ENCODE data around the gene TMEM231. TPM values are rescaled to one million over a fixed set of nuclear protein-coding genes. Genes with fewer than 3 reads are reported as not detected.

Gene TMEM231, protein sequence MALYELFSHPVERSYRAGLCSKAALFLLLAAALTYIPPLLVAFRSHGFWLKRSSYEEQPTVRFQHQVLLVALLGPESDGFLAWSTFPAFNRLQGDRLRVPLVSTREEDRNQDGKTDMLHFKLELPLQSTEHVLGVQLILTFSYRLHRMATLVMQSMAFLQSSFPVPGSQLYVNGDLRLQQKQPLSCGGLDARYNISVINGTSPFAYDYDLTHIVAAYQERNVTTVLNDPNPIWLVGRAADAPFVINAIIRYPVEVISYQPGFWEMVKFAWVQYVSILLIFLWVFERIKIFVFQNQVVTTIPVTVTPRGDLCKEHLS
- polyA plus RNA-seq (2013, experiment 1 of 2; ENCODE audit: insufficient read length) = 9.6 TPM
- polyA plus RNA-seq (2013, experiment 2 of 2; ENCODE audit: insufficient read length) = 10.0 TPM

DNA sequence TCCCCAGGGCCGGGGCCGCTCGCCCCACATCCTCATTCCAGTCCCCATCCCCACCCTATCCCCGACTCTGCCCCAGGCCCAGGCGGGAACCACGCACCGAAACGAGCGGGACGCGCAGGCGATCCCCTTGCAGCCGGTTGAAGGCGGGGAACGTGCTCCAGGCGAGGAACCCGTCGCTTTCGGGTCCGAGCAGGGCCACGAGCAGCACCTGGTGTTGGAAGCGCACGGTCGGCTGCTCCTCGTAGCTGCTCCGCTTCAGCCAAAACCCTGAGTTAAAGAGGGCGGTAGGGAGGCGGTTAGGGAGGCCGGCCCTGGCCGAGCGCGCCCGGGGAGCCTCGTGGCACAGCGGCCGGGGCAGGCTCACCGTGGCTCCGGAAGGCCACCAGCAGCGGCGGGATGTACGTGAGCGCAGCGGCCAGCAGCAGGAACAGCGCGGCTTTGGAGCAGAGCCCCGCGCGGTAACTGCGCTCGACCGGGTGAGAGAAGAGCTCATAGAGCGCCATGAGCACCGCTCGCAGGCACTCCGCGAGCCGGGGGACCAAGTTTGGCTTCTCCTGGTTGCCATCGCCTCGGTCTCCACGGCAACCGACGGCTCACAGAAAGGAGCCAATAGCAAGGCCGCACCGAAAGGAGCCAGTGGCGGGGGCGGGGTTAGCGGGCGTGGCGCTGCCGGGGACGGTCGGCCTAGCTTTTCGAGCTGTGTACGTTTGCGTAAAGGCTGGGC lies at the start of gene TMEM231:
TSS of gene TMEM231 (minus strand) at position 546 of the 724 bp plus-strand sequence. CDS start at position 503, 43 bp downstream.
- peak; percentile 93 for DNase-seq

DNA sequence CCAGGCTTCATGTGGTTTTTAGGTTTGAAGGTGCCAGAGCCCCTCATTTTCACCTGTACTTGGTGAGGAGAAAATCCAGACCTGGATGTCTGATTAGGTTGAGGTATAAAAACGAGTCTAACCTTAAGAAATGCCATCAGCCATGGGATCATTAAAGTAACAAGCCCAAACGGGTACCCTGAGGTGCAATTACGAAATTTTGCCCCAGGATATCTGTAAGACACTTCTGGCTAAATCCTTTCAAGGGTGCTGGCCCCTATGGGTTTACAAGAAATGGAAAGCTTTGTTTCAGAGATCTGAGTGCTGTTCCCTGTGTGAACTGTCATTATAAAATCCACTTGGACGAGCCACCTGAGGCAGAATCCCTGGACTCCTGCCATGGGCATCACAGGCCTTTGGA lies 47.2 kb upstream of the TMEM231 start:
- DNase-seq = no peak

DNA sequence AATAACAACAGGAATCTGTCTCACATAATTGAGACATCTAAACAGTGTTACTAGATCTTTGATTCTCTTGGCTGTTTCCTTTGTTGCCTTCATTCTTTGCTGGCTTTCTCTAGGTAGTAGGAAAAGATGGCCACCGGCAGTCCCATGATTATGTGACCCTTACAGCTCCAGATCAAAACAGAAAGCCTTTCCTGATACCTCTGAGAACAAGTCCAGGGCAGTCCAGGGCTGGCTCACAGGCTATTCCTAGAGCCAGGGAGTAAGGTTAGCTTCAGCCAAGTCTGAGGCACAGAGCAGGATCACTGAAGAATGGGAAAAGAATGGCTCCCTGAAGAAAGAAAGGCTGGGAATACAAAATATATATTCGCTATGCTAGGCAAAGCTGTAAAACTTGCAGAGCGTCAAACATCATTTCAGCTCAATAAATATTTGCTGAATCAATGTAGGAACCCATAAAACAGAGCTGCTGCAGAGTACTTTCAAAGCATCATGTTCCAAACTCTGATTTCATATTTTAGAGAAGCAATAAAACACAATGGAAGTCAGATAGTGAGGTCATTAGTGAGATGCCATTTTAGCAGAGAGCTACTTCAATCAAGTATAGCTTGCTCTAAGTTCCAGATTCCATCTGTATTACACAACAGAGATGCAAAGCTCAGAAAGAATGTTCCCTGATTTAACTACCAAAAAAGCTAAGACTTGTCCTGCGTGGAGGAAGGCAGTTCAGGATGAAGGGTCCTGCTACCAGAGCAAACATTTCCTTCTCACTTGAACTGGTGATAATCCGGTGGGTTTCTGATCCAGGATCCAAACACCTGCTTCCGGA lies 43.6 kb upstream of the TMEM231 start:
- DNase-seq = no peak

DNA sequence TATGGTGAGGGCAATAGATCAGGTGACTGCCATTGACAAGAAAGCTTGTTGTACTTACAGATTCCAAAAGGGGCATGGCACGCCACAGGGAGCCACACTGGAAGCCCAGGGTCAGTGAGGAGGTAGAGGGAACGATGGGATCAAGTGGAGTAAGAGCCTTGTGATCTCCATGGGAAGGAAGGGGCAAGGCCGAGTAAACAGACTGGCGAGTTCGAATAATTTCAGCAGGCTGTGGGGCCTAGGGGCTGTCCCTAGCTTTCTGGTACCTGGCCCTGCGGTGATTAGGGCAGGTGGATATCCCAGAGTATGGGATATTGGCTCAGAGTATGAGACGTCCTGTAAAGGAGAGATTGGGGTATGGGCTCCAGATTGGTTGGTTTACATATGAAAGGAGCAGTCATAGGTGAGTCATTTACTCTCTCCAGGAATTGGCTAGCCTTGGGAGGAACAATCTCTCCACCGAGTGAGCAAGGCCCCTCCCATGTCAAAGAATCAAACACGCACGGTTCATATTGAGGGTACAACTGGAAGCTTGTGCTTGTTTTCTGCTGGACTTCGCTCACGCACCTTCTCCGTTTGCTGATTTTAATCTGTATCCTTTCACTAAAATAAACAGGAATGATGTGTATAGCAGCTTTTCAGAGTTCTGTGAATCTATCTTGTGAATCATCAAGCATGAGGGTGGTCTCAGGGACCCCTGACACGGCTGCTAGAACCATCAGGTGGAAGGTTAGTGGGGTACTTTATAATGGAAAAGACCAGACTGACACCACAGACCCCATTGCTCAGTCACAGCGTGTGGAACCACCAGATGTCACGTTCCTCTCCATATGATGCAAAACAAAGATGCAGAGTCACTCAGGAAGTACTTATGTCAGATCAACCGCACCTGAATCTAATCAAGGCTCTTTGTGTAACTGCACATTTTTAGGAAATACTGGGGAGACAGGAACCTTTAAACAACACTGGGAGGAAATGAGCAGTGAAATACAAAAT lies 38.1 kb upstream of the TMEM231 start:
- DNase-seq = peak; percentile 80

DNA sequence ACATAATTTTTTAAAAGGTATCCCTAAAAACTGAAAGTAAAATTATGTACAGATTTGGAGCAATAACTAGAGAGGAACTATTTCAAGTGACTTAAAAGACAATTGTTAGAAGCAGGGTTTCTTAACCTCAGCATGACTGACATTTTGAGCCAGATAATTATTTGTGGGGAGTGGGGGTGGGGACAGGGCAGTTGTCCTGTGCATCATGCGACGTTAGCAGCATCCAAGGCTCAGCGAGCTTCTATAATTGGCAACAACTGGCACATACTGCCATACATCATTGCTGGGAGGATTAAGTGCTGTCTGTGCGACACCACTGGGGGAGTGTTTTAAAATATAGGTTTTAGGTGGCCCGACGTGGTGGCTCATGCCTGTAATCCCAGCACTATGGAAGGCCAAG lies 37.3 kb upstream of the TMEM231 start:
- no peak for DNase-seq

DNA sequence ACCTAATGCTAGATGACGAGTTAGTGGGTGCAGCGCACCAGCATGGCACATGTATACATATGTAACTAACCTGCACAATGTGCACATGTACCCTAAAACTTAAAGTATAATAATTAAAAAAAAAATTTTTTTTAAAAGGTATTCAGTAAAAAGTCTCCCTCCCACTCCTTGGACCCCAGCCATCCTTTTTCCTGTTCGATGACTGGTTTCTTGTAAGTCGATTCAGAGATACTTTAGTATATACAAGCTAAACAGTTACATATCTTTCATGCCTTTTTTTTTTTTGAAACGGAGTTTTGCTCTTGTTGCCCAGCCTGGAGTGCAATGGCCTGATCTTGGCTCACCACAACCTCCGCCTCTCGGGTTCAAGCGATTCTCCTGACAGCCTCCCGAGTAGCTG lies 35.9 kb upstream of the TMEM231 start:
- DNase-seq = peak; percentile 22

DNA sequence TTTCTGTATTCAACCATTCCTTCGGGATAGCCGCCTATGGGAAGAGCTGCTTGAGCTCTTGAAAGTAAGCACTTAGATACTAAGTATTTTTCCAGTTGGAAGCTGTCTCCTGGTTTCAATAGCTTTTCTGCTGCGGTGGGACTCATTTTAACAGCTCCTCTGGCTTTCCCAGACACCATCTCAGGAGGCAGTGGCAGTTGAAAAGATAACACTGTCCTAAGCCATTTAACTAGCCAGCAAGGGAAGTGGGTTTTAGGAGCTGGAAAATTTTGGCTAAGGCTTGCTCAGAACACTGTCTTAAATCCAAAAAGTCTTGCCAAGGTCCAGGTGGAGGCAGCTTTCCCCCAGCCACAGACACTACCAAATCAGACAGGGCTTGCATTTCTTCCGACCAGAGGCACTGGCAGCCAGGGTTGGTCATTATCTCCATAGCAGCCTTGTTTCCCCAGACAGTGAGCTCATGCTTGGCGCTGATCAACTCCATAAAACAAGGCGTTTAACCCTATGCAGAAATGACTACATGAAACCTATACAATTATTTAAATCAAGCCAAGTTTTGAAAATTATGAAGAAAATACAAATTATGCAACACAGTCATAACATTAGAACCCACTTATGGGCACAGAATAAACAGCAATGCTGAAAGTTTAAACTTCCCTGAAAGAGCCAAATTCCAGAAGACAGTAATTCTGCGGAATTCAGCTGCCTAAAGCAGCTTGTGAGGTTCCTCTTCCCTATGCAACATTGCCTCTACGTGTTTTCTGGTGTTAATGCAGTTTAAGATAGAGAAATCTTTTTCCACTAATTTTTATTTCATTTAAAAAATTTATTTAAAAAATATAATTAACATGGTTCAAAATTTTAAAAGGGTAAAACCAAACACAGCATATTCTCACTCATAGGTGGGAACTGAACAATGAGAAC lies 35.1 kb upstream of the TMEM231 start:
- peak; percentile 73 for DNase-seq

DNA sequence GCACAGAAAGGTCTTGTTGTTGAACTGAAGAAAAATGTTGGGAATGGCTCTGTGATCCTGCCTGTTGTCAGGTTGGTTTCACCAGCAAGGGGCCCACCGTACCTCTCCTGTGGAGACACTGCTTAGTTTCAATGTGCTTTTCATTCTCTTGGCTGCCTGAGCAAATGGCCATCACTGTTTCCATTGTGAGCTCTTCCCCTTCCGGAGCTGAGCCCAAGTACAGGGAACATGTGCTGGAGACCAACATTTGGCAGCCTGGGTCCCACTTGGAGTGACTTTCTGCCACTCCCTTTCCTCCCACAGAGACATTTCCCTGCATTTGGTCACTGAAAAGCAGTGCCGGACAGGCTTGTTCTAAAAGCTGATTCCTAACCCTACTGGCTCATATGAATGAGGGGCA lies 33.3 kb upstream of the TMEM231 start:
- no peak for DNase-seq

DNA sequence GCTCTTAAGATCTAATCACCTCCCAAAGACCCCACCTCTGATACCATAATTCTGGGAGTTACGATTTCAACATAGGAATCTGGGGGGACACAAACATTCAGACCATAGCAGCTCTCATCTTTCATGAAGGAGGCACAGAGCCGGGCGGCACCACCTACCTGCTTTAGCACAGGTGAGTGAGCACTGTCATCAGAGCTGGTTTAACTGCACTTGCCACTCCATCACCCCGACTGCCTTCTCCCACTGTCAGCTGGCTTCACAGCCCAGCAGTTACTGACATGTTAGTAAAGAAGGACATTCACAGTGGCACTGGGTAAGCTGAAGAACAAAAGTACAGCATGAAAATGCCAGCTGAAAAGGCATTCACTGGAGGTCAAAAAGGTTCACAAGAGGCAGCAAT lies 32.7 kb upstream of the TMEM231 start:
- DNase-seq = no peak

DNA sequence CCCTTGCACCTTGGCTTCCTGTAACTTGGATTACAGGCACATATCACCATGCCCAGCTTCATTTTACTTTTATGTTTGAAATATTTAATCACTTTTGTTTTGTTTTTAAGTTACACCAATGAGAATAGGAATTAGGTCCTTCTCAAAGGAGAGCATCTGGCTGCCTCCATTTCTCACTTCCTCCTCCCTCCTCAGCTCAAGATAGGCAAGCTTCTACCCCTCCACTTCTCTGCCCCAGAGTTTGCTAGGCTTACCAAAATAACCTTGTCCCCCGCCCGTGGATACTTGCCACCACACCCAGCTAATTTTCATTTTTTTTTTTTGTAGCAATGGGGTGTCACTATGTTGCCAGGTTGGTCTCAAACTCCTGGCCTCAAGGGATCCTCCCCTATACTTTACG lies 28.1 kb upstream of the TMEM231 start:
- no peak for DNase-seq

DNA sequence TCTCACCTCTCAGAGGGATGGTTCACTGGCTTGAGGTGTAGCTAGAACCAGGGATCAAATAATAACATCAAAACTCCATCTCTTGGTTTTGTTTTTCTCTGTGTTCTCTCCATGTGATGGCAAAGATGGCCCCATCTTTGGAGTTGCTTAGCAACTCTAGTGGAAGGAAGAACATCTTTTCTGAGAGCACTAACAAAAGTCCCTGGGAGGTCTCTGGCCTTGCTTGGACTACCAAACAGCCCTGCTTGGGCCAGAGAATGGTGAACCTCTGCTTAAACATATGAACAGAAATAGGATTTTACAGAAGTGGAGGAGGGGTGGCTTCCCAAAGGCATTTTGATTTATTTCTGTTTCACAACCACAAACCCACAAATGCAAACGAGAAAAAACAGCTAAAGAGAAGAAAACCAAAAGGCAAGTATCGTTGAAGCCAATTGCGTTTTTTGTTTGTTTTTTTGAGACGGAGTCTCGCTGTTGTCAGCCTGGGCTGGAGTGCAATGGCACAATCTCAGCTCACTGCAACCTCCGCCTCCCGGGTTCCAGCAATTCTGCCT lies 23.3 kb upstream of the TMEM231 start:
- DNase-seq = no peak

DNA sequence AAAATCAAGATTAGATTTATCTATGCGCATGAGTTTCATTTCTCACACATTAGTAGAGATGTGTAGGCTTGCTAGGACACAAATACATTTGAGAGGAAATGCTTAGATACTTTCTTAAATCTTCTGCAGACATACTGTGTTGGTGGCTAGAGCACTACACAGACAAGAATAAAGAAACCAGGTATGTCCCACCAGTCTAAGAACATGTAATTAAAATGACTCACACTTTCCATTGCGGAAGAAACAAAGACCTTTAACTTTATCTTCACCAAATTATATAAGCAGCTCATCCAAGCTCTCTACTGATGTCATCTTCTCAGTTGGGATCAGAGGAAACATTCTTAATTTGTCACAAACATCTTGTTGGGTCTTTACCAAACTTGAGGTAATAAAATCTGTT lies 22.7 kb upstream of the TMEM231 start:
- DNase-seq = no peak

DNA sequence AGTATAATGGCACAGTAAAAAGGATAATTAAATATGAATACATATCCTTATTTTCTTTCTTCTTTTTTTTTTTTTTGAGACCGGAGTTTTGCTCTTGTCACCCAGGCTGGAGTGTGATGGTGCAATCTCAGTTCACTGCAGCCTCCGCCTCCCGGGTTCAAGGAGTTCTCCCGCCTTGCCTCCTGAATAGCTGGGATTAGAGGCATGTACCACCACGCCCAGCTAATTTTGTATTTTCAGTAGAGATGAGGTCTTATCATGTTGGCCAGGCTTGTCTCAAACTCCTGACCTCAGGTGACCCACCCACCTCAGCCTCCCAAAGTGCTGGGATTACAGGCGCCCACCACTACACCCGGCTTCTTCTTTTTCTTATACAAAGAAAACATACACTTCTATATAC lies 22.2 kb upstream of the TMEM231 start:
- DNase-seq = no peak

DNA sequence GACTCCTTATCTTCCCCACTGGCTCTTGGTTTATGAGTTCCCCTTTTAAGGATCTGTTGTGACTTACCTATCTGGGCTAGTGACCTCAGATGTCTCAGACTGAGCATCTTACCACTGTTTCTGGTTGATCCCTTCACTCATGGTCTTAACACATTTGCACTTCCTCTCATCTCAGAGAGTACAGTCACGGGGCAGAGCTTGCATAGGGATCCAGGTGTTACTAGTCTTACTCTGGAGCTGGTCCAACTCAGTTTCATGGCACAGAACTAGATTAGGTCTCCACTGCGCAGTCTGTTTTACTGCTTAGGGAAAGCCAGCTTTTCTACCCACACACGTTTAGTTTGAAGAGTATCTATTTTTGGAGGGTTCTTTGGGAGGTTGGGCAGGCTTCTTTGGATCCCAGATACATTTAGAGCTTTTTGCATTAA lies 20.3 kb upstream of the TMEM231 start:
- DNase-seq = no peak

DNA sequence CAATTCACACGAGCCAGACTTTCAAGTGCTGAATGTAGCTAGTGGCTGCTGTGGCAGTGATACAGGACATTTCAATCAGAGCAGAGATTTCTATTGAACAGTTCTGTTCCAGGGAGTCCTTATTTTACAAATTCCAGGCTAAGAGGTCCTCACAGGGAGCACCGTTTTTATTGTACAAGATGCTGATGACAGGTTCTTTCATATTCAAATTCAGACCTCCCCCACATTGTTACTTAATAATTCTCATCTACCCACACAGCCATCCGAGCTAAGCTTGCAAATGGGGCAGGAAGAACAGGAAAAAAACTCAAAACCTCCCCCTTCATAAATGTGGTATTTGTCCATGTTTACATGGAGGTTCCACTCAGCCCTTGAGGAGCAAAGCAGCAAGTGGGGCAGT lies 19.9 kb upstream of the TMEM231 start:
- DNase-seq = no peak

DNA sequence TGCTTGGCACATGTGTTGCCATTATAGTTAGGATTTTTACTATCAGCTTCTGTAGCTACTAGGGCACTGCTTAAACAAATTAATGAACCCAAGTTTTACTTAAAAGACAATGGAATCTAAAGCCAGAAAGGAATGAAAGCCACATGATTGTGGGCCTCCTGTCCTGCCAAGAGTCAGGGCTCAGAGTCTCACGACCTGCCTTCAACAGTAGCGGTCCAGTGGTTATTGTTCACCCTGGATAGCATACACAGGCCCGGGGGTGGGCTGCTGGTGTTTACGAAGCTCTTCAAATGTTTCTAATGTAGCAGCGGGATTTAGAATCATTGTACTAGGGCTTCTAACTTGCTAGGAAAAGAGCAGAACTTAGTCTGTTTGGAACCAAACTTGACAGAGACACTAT lies 17.9 kb upstream of the TMEM231 start:
- DNase-seq = no peak

DNA sequence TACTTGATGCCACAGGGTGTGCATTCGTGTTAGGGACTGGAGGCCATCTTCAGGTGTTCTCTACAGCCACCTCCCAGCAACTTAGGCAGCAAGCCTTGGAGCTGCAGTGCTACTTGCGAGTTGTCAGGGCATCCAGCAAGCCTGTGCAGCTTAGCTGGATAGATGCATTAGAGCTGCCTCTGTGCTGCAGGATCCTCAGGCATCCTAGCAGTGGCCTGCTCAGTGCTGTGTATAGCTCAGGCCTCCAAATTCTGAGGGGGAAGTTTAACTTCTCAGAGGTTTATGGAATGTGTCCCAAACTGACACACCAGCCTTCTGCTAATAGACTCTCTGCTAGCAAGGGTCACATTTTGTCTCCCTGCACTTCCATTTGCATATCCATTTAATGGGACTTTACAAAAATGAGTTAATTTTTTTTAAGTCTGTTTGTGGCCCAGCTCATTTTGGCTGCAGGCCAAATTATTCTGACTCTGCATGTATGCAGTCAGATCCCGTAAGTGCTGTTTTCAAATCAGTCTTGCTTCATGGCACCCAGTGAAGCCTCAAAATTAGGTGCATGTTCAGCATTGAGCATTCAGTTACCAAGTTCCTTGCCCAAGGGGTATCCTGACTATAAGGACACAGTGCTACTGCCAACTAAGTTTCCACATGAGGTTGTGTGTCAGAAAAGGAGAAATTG lies 17.0 kb upstream of the TMEM231 start:
- no peak for DNase-seq

DNA sequence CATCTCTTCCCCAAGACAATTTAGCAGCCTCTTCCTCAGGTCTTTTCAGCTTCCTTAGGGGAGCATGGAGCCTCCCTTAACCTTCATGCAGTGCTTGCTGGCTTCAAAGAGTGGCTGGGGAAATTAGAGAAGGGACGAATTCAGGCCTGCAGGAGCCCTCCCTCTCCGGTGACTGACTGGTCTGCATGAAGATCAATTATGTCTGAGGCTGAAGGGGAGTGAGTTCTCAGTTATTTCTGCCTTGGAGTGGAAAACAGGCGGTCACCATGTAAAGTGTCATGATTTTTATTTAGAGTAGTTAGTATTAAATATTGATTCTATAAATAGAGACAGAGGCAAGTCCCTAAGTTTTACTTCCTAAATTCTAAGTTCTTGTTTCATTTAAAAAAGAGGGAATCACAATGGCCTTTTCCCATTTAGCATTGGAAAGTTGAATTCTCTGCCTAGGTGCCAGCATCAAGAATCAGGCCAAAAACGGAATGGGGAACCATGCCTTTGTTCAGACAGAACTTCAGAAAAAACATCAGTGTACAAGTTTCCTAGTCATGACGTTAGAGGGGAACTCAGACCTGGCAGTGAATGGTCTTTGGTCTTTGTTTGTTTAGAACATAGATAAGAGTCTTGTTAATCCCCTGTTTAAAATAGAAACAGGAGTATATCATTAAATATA lies 14.5 kb upstream of the TMEM231 start:
- no peak for DNase-seq

DNA sequence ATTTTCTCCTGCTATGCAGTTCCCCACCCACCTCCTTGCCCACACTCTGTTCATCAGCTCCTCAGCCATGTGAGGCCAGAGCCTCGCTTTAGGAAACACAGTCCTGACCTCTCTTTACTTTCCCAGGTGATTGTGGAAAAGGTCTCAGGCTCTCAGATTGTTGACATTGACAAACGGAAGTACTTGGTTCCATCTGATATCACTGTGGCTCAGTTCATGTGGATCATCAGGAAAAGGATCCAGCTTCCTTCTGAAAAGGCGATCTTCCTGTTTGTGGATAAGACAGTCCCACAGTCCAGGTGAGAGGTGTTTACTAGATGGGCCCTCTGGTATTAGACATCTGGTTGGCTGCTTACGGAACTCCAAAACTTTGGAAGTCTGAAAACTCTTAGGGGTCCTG lies 11.9 kb upstream of the TMEM231 start:
- DNase-seq = no peak

All from fibroblast of skin of abdomen (primary cell).